Lung (tissue), 12 donors: ENCODE data around the gene LZTR1. TPM values are rescaled to one million over a fixed set of nuclear protein-coding genes. Genes with fewer than 3 reads are reported as not detected.
"Not testable (repeated sequence)": the region's sequence is repeated elsewhere in the genome, so short reads cannot be mapped to it uniquely, and the experiment has no call there.

Source experiments
- ATAC-seq: fragments of 200-7000 bp; cut with Tn5 transposase; one replicate; pipeline ENCODE4 v1.9.1; 2020; ENCODE audit warnings: moderate number of reproducible peaks; ENCODE audit not compliant: insufficient read depth, low FRiP score
- DNase-seq, 3 donors: peaks; one replicate each; pipeline ENCODE4 v3.0.0-alpha.2; 2013 to 2017
- H3K27ac ChIP-seq, 2 donors: one replicate each; pipeline ENCODE4 v1.5.1; 2013; ENCODE audit warnings: mild to moderate bottlenecking in 2 of 2, moderate library complexity in 2 of 2, control low read depth in 1 of 2, inconsistent platforms in 1 of 2, low read depth in 1 of 2, low read length in 1 of 2
- H3K27me3 ChIP-seq, 3 donors: one replicate each; pipeline ENCODE4 v1.5.1; 2013; ENCODE audit warnings: low read length in 2 of 3; ENCODE audit not compliant: control insufficient read depth in 3 of 3, insufficient read depth in 3 of 3
- H3K36me3 ChIP-seq, 4 donors: one replicate each; pipeline ENCODE4 v1.5.1; 2013; ENCODE audit warnings: low read length in 4 of 4, mild to moderate bottlenecking in 1 of 4, moderate library complexity in 1 of 4; ENCODE audit not compliant: control insufficient read depth in 4 of 4, insufficient read depth in 4 of 4
- H3K4me1 ChIP-seq, 5 donors: one replicate each; pipeline ENCODE4 v1.5.1; 2013; ENCODE audit warnings: low read length in 5 of 5, mild to moderate bottlenecking in 2 of 5, moderate library complexity in 1 of 5; ENCODE audit not compliant: control insufficient read depth in 5 of 5, insufficient read depth in 5 of 5
- H3K4me3 ChIP-seq: one replicate; pipeline ENCODE4 v1.5.1; 2013; ENCODE audit warnings: mild to moderate bottlenecking, control low read depth, moderate library complexity
- H3K9ac ChIP-seq, 2 donors: one replicate each; pipeline ENCODE4 v1.5.1; 2013; ENCODE audit warnings: low read length in 2 of 2, control low read depth in 1 of 2; ENCODE audit not compliant: insufficient read depth in 1 of 2
- H3K9me3 ChIP-seq, 4 donors: one replicate each; pipeline ENCODE4 v1.5.1; 2013; ENCODE audit warnings: low read length in 3 of 4, mild to moderate bottlenecking in 1 of 4, moderate library complexity in 1 of 4; ENCODE audit not compliant: control insufficient read depth in 4 of 4, insufficient read depth in 3 of 4
- WGBS, 2 donors: extraction: QIAGEN DNeasy Blood & Tissue Kit; methylation state at CpG; one replicate each; pipeline ENCODE4 v1.1.7; 2013; 5-methylcytosine and 5-hydroxymethylcytosine counted together
- polyA plus RNA-seq, 2 donors: library from polyadenylated mRNA; stranded (reverse); fragments of 200-250 nt; gene quantifications; one replicate each; pipeline ENCODE4 v1.2.1, GENCODE V29; 2013
- total RNA-seq, 2 donors: library from RNA; depleted of rRNA in 1 of 2; stranded (reverse); fragments of >200 nt in 1 of 2; gene quantifications; one replicate each; pipeline ENCODE4 v1.2.1, GENCODE V29; 2014 to 2021
- TF ChIP-seq, protein P1 (sequence below): IDR thresholded peaks from 2 replicates; pipeline ENCODE4 v1.5.1; 2012; ENCODE audit warnings: mild to moderate bottlenecking; ENCODE audit errors: control extremely low read depth, extremely low read depth
- donor health status: control.
- donor health status: control.
- donor health status: Bipolar disorder and iron deficiency.
- donor health status: healthy.
- donor health status: DM: yes; HTN: yes; CAD: no.

The LZTR1 gene
- total and polyA plus RNA-seq, 4 donors = 33.8 to 64.9 (median 44.9) TPM

DNA sequence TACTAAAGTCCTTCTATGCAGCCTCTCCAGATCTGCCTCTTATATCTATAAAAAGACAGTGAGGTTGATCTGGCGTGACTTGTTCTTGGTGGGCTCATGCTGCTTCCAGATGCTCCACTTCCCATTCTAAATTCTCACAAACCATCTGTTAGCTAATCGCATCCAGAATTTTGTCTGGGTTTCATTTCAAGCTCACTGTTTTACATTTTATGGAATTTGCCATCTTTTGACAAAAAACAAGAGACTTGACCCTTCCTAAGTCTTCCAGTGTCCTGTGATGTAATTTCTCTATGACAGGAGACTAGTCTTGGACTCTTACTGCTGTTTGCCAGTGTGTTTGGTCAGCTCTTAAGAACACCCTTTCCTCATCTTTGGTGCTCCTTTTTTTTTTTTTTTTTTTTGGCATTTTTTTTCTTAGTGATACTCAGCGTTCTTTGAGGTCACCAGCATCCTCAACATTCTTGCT lies 41.9 kb upstream of the LZTR1 start:
- no peak for ATAC-seq
- no peak overlapping the region for H3K4me3 ChIP-seq
- H3K4me1 ChIP-seq = peaks cover 0 to 19% (median 6%) of the 10 kb centered on the region in 5 donors
- TF ChIP-seq, protein P1, sequence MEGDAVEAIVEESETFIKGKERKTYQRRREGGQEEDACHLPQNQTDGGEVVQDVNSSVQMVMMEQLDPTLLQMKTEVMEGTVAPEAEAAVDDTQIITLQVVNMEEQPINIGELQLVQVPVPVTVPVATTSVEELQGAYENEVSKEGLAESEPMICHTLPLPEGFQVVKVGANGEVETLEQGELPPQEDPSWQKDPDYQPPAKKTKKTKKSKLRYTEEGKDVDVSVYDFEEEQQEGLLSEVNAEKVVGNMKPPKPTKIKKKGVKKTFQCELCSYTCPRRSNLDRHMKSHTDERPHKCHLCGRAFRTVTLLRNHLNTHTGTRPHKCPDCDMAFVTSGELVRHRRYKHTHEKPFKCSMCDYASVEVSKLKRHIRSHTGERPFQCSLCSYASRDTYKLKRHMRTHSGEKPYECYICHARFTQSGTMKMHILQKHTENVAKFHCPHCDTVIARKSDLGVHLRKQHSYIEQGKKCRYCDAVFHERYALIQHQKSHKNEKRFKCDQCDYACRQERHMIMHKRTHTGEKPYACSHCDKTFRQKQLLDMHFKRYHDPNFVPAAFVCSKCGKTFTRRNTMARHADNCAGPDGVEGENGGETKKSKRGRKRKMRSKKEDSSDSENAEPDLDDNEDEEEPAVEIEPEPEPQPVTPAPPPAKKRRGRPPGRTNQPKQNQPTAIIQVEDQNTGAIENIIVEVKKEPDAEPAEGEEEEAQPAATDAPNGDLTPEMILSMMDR = no peak
- peaks cover under 1 to 8% (median 5%) of the 10 kb centered on the region in 4 donors for H3K36me3 ChIP-seq
- no peaks in the 10 kb centered on the region for H3K9me3 ChIP-seq
- no peak for DNase-seq
- no peak overlapping the region for H3K27ac ChIP-seq
- H3K9ac ChIP-seq = no peak overlapping the region
- H3K27me3 ChIP-seq = no peaks in the 10 kb centered on the region
- WGBS, 2 donors = 61 to 73% methylated on average over 3 of the region's 3 CpGs

DNA sequence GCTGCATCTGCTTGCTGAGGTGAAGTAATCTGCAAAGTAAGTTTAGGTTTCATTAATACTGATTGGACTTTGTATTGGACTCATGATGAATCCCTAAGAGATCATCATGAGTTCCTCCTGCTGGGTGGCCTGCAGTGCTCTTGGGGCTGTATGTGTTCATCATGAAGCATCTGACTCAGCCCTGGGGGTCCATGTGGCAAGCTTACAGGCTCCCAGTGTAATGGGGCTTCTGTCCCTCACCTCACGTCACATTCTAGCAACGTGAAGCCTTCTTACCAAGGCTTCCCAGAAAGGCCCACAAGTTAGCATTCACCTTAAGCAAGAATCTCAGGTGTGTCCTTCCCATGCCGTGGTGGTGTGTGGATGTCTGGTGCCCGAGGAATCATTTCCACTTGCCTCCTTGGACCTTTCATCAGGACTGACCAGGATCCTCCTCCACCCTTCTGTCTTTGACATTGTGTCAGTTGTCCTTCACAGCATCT lies 41.2 kb upstream of the LZTR1 start:
- H3K27ac ChIP-seq = no peak overlapping the region
- WGBS, 2 donors = 87 to 90% methylated on average over 4 of the region's 4 CpGs
- DNase-seq = no peak
- H3K27me3 ChIP-seq = no peaks in the 10 kb centered on the region
- H3K4me1 ChIP-seq = peaks cover 0 to 24% (median 6%) of the 10 kb centered on the region in 5 donors
- no peak overlapping the region for H3K9ac ChIP-seq
- TF ChIP-seq, protein P1 = no peak
- H3K36me3 ChIP-seq = peaks cover 0 to 6% (median 4%) of the 10 kb centered on the region in 4 donors
- no peaks in the 10 kb centered on the region for H3K9me3 ChIP-seq
- H3K4me3 ChIP-seq = no peak overlapping the region
- no peak for ATAC-seq

DNA sequence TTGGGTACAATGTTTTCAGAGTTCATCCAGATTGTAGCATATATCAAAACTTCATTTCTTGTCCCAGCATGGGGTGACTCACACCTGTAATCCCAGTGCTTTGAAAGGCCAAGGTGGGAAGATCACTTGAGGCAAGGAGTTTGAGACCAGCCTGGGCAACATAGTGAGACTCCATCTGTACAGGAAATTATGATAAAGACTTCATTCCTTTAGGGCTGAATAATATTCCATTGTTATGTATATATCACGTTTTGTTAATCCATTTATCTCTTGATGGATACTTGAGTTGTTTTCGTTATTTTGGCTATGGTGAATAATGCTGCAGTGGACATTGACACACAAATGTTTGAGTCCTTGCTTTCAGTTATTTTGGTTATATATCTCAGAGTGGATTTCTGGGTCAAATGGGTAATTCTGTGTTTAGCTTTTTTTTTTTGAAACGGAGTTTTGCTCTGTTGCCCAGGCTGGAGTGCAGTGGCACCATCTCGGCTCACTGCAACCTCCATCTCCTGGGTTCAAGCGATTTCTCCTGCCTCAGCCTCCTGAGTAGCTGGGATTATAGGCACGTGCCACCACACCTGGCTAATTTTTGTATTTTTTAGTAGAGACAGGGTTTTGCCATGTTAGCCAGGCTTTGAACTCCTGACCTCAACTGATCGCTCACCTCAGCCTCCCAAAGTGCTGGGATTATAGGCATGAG lies 39.7 kb upstream of the LZTR1 start:
- H3K9me3 ChIP-seq, H3K4me3 ChIP-seq, DNase-seq, H3K36me3 ChIP-seq, H3K27ac ChIP-seq, H3K27me3 ChIP-seq, ATAC-seq, H3K9ac ChIP-seq: not testable (repeated sequence)
- WGBS, 2 donors = 89% methylated on average over 7 of the region's 7 CpGs
- H3K4me1 ChIP-seq = peaks cover 0 to 16% (median 6%) of the 10 kb centered on the region in 5 donors

DNA sequence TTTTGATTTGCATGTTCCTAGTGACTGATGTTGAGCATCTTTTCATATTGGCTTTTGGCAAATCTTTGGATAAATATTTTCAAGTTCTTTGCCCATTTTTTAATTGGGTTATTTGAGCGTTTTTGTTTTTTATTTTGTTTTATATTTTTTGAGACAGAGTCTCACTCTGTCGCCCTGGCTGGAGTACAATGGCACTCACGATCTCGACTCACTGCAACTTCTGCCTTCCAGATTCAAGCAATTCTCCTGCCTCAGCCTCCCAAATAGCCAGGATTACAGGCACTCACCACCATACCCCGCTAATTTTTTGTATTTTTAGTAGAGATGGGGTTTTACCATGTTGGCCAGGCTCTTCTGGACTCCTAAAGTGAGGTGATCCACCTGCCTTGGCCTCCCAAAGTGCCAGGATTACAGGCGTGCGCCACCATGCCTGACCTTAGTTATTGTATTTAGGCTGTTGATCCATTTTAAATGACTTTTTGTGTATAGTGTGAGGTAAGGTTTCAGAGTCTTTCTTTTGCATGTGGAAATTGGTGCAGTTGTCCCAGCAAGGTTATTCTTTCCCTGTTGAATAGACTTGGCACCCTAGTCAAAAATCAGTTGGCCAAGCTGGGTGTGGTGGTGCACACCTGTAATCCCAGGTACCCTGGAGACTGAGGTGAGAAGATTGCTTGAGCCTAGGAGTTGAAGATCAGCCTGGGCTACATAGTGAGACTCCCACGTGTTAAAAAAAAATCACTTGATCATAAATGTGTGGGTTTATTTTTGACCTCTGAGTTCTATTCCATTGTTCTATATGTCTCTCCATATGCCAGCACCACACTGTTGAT lies 38.8 kb upstream of the LZTR1 start:
- H3K9me3 ChIP-seq = no peaks in the 10 kb centered on the region
- no peak overlapping the region for H3K4me3 ChIP-seq
- H3K4me1 ChIP-seq = peaks cover 0 to 18% (median 6%) of the 10 kb centered on the region in 5 donors
- ATAC-seq = no peak
- no peak overlapping the region for H3K9ac ChIP-seq
- no peaks in the 10 kb centered on the region for H3K27me3 ChIP-seq
- DNase-seq = no peak
- TF ChIP-seq, protein P1 = no peak
- WGBS, 2 donors = 91 to 95% methylated on average over 8 of the region's 8 CpGs
- peaks cover 0 to 1% (median 0%) of the 10 kb centered on the region in 4 donors for H3K36me3 ChIP-seq
- H3K27ac ChIP-seq = no peak overlapping the region
